Globus pallidus (tissue), 1 donor: Measurements from ENCODE around the gene EHD1.
"Not testable (repeated sequence)": the region's sequence is repeated elsewhere in the genome, so short reads cannot be mapped to it uniquely, and the experiment has no call there.

Experiments
- DNase-seq: peaks from one replicate; pipeline ENCODE4 v3.0.0-alpha.2; 2015; ENCODE audit warnings: low spot score

Gene EHD1

DNA sequence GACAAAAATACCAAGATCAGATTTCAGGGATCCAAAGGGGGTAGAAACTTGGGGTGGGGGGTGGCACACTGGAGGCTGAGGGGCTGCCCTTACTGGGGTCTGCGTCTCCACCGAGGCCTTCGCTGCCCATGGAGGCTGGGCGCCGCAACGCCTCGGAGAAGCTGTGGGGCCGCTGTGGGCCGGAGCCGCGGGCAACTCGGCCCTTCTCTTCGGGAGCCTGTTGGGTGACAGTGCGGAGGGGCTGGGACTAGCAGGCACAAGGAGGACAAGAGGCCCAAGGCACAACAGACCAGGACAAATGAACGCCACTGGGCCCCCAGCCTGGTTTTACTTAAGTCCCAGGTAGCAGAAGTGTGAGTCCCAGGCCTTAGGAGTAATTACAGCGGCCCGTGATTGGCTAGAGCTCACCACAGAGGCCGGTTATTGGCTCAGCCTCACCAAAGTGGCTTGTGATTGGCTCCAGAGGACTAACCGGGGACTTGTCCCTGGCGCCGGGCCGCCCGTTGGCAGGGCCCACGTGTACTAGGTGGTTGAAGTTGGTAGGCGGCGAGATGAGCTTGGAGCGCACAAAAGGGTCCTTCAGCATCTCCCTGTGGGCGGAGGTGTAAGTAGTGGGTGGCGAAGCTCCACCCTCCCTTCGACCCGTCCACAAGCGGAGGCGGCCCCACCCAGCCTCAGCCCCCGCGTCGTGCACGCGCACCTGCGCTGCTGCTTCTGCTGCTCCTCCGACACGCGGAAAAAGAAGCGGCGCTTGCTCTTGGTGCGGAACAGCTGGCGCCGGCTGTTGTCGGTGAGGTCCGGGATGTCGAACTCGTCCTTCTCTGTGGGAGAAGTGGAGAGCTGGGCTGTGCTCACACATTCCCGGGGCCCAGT lies 51.6 kb downstream of the EHD1 start:
- DNase-seq = no peak

DNA sequence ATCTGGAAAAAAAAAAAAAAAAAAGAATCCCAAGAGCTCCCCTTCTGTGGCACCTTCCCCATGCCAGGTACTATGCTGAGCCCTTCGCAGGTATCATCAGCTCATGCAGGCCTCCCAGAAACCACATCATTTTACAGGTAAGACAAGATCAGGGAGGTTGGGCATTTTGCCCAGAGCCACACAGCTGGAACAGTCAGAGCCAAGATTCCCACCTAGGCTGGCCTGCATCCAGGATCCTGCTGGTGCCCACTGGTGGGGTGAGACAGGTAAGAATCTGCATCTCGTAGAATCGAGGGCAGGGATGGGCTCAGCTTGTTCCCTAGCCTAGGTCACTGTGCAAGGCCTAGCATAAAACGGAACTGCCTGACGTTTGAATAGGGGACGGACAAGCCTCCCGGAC lies 52.4 kb downstream of the EHD1 start:
- no peak for DNase-seq

DNA sequence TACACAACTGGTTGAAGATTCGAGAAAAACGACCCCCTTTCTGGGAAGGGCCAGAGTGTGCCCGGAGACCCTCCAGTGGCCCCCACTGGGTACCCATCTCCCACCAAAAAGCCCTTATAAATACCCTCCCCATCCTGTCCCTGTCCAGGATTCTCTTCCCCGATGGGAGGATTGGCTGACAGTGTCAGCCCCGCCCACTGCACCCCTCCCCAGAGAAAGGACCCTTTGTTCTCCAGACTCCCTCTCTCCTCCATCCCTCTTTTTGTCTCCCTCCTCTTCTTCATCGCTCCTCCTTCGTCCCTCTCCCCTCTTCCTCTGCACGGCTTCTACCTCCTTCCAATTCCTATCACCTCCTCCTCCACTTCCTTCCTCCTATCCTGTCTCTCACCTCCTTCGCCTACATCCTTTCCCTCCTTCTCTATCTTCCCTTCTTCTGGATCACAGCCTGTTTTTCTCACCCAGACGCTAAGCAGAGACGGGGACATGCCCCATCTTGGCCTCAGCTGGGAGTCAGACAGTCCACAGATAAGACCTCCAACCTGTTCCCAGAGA lies 54.8 kb downstream of the EHD1 start:
- no peak for DNase-seq

- DNase-seq = no peak
These were observed 60.9 kb downstream of the EHD1 start for GRCh38 chr11:64817476-64817875.

GRCh38 chr11:64815433-64815832 lies 63.0 kb downstream of the EHD1 start:
- not testable (repeated sequence) for DNase-seq

DNA sequence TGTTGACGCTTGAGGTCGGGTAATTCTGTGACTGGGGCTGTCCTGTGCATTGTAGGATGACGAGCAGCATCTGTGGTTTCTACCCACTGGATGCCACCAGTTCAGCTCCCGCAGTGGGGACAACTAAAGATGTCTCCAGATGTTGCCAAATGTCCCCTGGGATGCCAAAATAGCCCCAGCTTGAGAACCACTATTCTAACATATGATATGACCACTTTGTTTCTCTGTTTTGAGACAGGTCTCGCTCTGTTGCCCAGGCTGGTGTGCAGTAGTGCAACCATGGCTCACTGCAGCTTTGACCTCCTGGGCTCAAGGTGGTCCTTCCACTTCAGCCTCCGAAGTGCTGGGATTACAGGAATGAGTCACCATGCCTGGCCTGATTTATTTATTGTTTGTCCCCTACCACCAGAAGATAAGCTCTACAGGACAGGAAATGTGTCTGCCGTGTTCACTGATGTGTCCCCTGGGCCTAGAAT lies 63.7 kb downstream of the EHD1 start:
- DNase-seq = no peak

DNA sequence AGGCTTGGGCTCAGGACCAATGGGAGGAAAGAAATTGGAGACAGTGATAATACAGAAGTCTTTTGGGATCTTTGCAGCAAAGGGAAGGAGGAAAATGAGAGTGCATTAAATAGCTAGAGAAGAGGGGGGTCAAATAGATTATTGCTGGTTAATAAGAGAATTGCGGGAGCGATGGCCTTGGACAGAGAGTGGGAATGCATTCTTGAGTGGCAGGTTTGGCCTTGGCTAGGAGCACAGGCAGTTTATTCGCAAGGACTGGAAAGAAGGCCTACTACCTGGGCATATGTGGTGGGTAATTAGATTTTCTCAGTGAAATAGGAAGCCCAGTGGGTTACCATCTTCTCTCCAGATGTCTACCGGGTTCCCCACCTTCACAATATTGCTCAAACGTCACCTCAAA lies 64.6 kb downstream of the EHD1 start:
- no peak for DNase-seq

GRCh38 chr11:64810891-64811272 lies 67.5 kb downstream of the EHD1 start:
- no peak for DNase-seq

DNA sequence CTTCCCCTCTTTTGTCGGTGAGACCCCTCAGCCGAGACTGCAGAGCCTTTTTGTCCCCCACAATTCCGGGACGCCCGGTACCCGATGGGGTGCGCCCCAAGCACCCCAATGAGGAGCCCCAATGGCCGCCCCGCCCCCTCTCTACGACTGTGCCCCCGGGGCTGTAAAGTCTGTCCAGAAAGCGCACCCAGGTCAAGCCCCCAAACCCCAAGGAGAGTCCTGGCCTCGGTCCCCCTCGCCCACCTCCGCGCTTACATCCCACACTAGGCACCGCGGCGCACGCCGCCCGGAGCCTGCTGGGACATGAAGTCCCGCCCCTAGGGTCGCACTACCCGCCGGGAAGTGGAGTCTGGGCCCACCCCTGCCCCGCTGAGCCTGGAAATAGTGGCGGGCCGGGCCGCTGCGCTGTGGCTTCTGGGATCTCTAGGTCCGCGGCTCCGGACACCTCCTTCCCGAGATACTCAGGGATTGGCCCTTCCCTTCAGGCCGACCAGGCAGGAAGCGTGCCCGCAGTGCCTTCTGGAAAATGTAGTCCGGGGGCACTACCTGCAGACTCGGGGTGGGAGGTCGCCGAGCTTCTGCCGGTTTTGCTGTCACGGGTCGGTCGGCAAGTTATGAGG lies 68.0 kb downstream of the EHD1 start, which contains the start of gene MEN1:
TSS of gene MEN1 (minus strand) at position 281 of the 620 bp plus-strand sequence. CDS start 442 bp downstream, outside the sequence.
- peak; percentile 96 for DNase-seq

DNA sequence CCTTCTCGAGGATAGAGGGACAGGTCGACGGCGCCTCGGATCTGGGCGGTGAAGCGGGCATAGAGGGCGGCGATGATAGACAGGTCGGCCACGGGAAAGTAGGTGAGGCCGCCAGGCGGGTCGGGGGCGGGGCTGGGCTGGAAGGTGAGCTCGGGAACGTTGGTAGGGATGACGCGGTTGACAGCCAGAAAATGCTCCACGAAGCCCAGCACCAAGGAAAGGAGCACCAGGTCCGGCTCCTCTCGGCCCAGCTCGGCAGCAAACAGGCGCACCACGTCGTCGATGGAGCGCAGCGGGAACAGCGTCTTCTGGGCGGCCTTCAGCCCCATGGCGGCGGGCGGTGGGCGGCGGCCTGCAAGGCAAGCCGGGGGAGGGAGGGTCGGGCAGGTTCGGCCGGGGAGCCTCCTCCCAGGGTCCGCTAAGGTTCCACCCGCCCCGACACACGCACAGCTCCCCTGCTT lies 68.6 kb downstream of the EHD1 start:
- DNase-seq = no peak

GRCh38 chr11:64805481-64805880 lies 72.9 kb downstream of the EHD1 start:
- DNase-seq = no peak

GRCh38 chr11:64804346-64805210 lies 73.8 kb downstream of the EHD1 start:
- no peak for DNase-seq

DNA sequence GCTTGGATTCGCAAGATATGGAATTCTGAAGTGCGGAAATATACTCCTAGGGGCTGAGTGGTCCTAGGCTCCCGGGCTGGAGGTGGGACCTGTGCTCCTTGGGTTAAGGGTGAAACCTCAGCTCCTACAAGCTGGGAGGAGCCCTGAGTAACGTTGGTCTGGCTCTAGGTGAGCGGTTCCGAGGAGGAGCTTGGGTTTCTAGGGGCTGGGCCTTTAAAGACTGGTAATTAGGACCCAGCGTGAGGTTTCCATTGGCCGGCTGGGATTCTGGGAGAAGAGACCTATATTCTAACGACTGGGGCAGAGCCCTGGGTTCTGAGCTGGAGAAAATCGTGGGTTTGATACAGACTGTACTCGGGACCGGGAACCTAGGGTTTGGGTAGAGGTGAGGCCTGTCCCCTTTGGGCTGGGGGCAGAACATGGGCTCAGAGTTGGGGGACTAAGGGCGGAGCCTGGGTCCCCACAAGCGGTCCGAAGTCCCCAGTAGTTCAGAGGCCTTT lies 74.5 kb downstream of the EHD1 start:
- DNase-seq = no peak

DNA sequence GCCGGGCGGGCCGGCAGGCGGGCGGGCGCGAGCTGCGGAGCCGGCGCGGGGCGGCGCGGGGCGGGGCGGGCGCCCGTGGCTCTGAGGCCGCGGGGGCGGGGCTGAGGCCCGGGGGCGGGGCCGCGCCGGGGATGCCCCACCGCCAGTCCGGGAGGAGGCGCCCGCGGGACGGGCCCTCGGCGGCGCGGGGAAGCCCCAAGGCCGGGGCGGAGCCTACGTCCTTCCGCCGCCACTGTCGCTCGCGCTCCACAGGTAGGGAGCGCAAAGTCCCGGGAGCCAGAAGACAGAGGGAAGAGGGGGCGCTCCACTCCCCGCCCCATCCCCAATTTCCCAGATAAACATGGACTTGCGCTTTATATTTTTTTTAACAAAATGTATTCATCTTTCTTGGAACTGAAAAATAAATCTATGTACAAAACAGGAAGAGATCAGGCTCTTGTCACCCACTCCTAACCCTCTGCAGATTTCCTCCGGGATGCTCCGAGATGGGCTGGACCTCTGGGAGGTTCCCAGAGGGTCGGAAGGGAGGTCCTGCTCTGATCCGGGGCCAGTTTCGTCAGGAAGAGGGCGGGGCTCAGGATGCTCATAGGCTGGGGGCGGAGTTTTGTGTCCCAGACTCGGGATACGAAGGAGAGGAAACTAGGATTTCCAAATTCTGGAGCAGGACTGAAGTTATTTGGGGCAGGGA lies 75.1 kb downstream of the EHD1 start, which contains the start of gene MAP4K2:
TSS of gene MAP4K2 (minus strand) at position 57 of the 688 bp plus-strand sequence. CDS start 65 bp downstream, outside the sequence.
- DNase-seq = peak; percentile 88

GRCh38 chr11:64802370-64803157 lies 75.9 kb downstream of the EHD1 start:
- no peak for DNase-seq
